Upper lobe of left lung (tissue), 4 donors: Measurements from ENCODE around the gene SDE2.

ENCODE experiments used
- CTCF ChIP-seq, 6 experiments: fragments of 450-650 bp in 4 of 6; fragments of 200-600 bp in 2 of 6; sonication (generic) in 2 of 6; IDR thresholded peaks; one replicate each; pipeline ENCODE4 v1.5.1; 2016 to 2019; ENCODE audit warnings: antibody characterized with exemption in 6 of 6
- POLR2AphosphoS5 ChIP-seq, 2 donors: sonication (generic); formaldehyde crosslinking; IDR thresholded peaks; one replicate each; pipeline ENCODE4 v1.5.1; 2017; ENCODE audit warnings: antibody characterized with exemption in 2 of 2

- TF ChIP-seq POLR2AphosphoS5 (IDR thresholded peaks at IDR 0.05) (no peak), CTCF (IDR thresholded peaks at IDR 0.05) (no peak)
Observed at GRCh38 chr1:226021401-226021800, 22.3 kb upstream of the SDE2 start.
